ENCODE results near the gene HMX3. TPM values are rescaled to one million over a fixed set of nuclear protein-coding genes. Genes with fewer than 3 reads are reported as not detected.
A peak's percentile ranks its signal among the peaks of the same experiment; 100 is the strongest.

HMX3 gene
- total and polyA plus RNA-seq, 2 of the 8 experiments (the other 6 are each of a cell fraction or from before 2014, with no cell fraction given), result 0.05 TPM; not detected in 1

- TF ChIP-seq CHD7 (IDR thresholded peaks at IDR 0.05; ENCODE audit: insufficient replicate concordance, low read length) (no peak), NRF1 (IDR thresholded peaks at IDR 0.05; ENCODE audit: low read depth, low read length) (no peak), MAX (IDR thresholded peaks at IDR 0.05) (peak; percentile 46; the same call in 1 of the 2 replicates), GABPA (IDR thresholded peaks at IDR 0.05; ENCODE audit: borderline replicate concordance, insufficient read depth, low read length) (0 out of 2 replicates have a peak, but pooled peaks have one; percentile 34), SP2 (IDR thresholded peaks at IDR 0.05; ENCODE audit: low read length) (no peak), RXRA (IDR thresholded peaks at IDR 0.05; ENCODE audit: insufficient read depth, low read depth, low read length) (no peak), ATF3 (IDR thresholded peaks at IDR 0.05; ENCODE audit: insufficient read depth, low read depth, low read length) (no peak), ASH2L (IDR thresholded peaks at IDR 0.05; ENCODE audit: low read length) (peak; percentile 17), CBX5 (IDR thresholded peaks at IDR 0.05; ENCODE audit: low read depth, low read length) (no peak)
Measured at GRCh38 chr10:123136806-123137642, 1.3 kb downstream of the HMX3 start (continued).
